ENCODE data around the gene ITPR3. TPM values are rescaled to one million over a fixed set of nuclear protein-coding genes. Genes with fewer than 3 reads are reported as not detected.

The ITPR3 gene
- total RNA-seq, 1 experiment from 2014 or later, result 143 TPM

DNA sequence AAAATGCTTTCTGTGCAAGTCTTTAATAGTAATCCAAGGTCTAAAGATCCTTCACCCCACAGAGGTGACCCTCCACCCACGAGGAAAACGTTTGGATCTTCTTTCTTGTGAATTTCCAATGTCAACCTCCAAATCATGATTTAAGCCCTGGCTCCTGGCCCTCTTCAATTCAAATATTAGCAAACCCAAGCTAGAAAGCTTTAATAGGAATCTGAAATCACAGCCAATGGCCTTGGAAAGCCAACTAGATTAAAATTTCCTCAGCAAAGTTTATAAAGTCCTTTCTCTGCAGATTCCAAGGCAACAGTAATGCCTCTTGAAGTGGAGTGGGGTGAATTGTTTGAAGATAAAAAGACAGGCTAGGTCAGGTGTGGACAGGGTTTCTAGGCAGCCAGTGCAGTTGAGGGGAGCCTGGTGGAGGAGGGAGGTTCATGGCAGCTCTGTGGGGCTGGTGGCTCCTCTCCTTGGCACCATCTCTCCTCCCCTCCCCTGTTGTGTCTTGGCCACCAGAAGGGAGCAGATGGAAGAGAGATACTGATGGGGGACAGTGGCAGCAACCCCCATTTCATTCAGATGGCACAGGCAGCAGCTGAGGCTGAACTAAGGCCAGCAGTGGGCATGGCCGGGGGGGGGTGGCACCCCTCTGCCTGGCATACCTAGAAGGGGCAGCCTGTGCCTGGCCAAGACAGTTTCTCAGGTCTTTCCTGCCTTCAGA lies 102.4 kb downstream of the ITPR3 start:
- Mint-ChIP-seq H3K4me3 (ENCODE audit: low read depth, unreplicated experiment) (no peak overlapping the region), H3K27ac (ENCODE audit: unreplicated experiment) (no peak overlapping the region), H3K4me1 (ENCODE audit: low read depth, unreplicated experiment) (peaks cover 18% of the 10 kb centered on the region), H3K36me3 (ENCODE audit: insufficient read depth, unreplicated experiment) (no peaks in the 10 kb centered on the region), H3K9me3 (ENCODE audit: low read depth, unreplicated experiment) (no peaks in the 10 kb centered on the region), H3K27me3 (ENCODE audit: unreplicated experiment) (peaks cover 26% of the 10 kb centered on the region)
- DNase-seq, result no peak
- intact Hi-C loops (cut with micrococcal nuclease; ENCODE audit: unreplicated experiment), result no loop called here
- BruUV-seq (replicated peaks), result no TSS peak
- CTCF ChIA-PET, result interaction anchor here (1.0 kb wide), 1 partner anchor 422 kb away, joined by 3 read pairs; no protein-coding TSS in a partner anchor
- TF ChIP-seq, protein P1, sequence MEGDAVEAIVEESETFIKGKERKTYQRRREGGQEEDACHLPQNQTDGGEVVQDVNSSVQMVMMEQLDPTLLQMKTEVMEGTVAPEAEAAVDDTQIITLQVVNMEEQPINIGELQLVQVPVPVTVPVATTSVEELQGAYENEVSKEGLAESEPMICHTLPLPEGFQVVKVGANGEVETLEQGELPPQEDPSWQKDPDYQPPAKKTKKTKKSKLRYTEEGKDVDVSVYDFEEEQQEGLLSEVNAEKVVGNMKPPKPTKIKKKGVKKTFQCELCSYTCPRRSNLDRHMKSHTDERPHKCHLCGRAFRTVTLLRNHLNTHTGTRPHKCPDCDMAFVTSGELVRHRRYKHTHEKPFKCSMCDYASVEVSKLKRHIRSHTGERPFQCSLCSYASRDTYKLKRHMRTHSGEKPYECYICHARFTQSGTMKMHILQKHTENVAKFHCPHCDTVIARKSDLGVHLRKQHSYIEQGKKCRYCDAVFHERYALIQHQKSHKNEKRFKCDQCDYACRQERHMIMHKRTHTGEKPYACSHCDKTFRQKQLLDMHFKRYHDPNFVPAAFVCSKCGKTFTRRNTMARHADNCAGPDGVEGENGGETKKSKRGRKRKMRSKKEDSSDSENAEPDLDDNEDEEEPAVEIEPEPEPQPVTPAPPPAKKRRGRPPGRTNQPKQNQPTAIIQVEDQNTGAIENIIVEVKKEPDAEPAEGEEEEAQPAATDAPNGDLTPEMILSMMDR (IDR thresholded peaks at IDR 0.05; ENCODE audit: unreplicated experiment), result no peak

DNA sequence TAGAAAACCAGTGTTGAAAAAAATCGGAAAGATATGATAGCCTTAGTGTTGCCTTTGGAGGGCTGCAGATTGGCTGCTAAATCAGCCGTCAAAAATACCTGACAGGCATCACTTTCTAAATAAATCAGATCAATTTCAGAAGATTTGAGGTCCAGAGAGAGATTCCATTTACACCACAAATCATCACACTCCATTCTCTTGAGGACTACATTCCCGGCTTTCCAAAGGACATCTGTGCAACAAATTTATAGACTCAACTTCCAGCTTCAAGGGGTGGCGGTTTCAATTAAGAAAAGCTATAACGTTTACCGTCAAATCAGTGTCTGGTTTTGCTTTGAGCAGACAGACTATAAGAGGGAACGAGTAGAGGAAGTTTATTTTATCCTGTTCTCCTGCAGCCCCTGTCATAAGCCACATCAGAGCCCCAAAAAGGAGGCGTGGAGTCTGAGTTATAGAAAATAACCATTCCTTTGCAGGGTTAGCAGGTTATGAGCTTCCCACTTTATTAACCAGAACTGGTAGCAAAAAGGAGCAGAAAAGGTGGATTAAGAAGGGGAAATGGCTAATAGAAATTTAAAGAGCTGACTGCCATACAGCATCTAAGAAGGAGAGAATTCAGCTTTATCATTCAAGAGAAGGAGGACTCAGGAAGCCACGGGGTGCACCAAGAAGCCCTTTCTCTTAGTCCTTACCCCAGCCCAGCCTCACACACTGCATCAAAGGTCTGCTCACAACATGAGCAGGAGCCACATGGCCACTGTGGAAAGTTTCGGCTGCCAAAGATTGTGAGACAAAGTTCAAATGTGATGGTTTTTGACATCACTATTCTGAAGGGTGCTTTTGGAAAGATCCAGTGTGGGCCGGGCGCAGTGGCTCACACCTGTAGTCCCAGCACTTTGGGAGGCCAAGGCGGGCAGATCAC lies 103.2 kb downstream of the ITPR3 start:
- H3K27me3 Mint-ChIP-seq (ENCODE audit: unreplicated experiment), result peaks cover 26% of the 10 kb centered on the region
- intact Hi-C loops (cut with micrococcal nuclease; ENCODE audit: unreplicated experiment), result no loop called here
- CTCF ChIA-PET, result interaction anchor here (0.6 to 1.0 kb wide), 5 partner anchors 12 to 421 kb away, joined by 3 to 4 read pairs (median 3); no protein-coding TSS in a partner anchor
- no peaks in the 10 kb centered on the region for H3K36me3 Mint-ChIP-seq (ENCODE audit: insufficient read depth, unreplicated experiment)
- no peak overlapping the region for H3K27ac Mint-ChIP-seq (ENCODE audit: unreplicated experiment)
- BruUV-seq (replicated peaks), result no TSS peak
- H3K9me3 Mint-ChIP-seq (ENCODE audit: low read depth, unreplicated experiment), result no peaks in the 10 kb centered on the region
- no peak for DNase-seq
- peaks cover 14% of the 10 kb centered on the region for H3K4me1 Mint-ChIP-seq (ENCODE audit: low read depth, unreplicated experiment)
- TF ChIP-seq, protein P1 (IDR thresholded peaks at IDR 0.05; ENCODE audit: unreplicated experiment), result no peak
- no peak overlapping the region for H3K4me3 Mint-ChIP-seq (ENCODE audit: low read depth, unreplicated experiment)

DNA sequence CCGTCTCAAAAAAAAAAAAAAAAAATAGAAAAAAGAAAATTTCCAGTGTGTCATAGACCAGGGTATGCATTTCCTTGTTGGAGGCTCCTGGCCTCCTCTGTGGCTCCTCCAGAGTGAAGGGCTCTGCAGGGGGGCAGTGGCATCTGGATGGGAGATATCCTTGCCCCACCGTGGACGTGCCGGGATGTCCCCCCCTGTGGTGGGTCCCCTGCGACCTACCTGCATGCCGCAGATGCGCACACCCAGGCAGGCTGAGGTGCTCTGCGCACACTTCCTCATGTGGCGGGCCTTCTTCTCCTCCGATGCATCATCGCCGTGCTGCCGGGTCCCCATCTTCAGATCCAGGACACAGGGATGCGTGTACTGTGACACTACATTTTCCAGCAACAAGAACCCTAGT lies 104.1 kb downstream of the ITPR3 start:
- H3K27me3 Mint-ChIP-seq (ENCODE audit: unreplicated experiment), result peaks cover 26% of the 10 kb centered on the region

More for the DNA sequence above, 104.1 kb downstream of the ITPR3 start:
- Mint-ChIP-seq H3K9me3 (ENCODE audit: low read depth, unreplicated experiment) (no peaks in the 10 kb centered on the region), H3K4me1 (ENCODE audit: low read depth, unreplicated experiment) (peaks cover 11% of the 10 kb centered on the region), H3K36me3 (ENCODE audit: insufficient read depth, unreplicated experiment) (no peaks in the 10 kb centered on the region), H3K4me3 (ENCODE audit: low read depth, unreplicated experiment) (no peak overlapping the region), H3K27ac (ENCODE audit: unreplicated experiment) (no peak overlapping the region)
- TF ChIP-seq, protein P1 (IDR thresholded peaks at IDR 0.05; ENCODE audit: unreplicated experiment), result no peak
- no TSS peak for BruUV-seq (replicated peaks)
- CTCF ChIA-PET, result interaction anchor here (0.6 to 0.7 kb wide), 3 partner anchors 25 to 236 kb away, joined by 3 to 4 read pairs (median 3); no protein-coding TSS in a partner anchor
- DNase-seq, result no peak
- intact Hi-C loops (cut with micrococcal nuclease; ENCODE audit: unreplicated experiment), result no loop called here
